ENCODE data around the gene EHD4.

EHD4 gene

DNA sequence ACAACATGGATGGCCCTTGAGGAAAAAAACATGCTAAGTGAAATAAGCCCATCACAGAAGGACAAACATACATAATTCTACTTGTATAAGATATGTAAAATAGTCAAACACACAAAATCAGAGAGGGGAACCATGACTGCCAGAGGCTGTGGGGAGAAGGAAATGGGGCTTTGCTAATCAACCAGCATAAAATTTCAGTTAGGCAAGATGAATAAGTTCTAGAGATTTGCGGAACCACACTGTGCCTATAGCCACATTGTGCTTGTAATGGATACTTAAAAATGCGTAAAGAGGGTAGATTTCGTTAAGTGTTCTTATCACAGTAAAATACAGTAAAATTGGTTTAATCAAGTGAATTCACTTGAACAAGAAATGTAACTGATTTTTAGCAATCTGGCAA, 44.8 kb downstream of the EHD4 start:
- DNase-seq (ENCODE audit: low read depth), result no peak
- TF ChIP-seq, protein P1, sequence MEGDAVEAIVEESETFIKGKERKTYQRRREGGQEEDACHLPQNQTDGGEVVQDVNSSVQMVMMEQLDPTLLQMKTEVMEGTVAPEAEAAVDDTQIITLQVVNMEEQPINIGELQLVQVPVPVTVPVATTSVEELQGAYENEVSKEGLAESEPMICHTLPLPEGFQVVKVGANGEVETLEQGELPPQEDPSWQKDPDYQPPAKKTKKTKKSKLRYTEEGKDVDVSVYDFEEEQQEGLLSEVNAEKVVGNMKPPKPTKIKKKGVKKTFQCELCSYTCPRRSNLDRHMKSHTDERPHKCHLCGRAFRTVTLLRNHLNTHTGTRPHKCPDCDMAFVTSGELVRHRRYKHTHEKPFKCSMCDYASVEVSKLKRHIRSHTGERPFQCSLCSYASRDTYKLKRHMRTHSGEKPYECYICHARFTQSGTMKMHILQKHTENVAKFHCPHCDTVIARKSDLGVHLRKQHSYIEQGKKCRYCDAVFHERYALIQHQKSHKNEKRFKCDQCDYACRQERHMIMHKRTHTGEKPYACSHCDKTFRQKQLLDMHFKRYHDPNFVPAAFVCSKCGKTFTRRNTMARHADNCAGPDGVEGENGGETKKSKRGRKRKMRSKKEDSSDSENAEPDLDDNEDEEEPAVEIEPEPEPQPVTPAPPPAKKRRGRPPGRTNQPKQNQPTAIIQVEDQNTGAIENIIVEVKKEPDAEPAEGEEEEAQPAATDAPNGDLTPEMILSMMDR (conservative IDR thresholded peaks at IDR 0.05; ENCODE audit: low read depth, low read length), result no peak
- no peak overlapping the region for H3K4me3 ChIP-seq (ENCODE audit: low read depth, low read length)

DNA sequence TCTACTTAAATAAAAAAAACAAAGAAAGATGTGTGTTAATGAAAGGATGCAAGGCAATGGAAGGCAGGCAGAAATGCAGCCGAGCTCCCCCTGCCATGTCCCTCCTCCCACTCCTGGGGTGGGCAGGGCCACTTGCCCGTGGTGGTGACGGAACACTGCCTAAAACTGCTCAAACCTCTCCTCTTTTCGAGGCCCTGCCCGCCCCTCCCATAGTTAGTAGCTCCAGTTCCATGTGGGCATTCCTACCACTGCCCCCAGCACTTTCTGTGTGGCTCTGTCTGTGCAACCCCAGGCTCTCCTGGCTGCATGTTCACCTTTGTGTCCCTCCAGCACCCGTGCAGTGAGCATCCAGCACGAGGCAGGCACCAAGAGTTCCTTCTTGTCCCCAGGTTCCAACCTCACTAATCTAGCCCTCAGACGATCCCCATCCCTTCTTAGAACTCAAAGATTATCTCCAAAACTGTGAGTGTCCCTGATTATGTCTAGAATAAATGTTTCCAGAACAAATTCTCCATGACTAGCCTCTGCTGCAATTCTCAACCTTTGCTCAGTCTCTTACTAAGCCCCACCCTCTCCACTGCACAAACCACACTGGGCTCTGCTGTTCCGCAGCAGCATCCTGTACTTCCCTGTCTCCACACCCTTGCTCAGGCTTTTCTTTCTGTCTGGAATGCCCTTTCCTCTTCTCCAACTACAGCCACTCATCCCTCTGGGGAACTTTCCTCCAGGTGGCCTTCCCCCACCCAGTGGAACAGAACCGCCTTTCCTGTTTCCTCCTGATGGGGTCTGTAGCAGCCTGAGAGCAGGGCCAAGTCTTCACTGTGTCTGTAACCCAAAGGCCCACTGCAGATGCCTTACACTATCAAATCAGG, 45.9 kb downstream of the EHD4 start:
- TF ChIP-seq, protein P1 (conservative IDR thresholded peaks at IDR 0.05; ENCODE audit: low read depth, low read length), result no peak
- peak; percentile 37 for DNase-seq (ENCODE audit: low read depth)
- H3K4me3 ChIP-seq (ENCODE audit: low read depth, low read length), result no peak overlapping the region

DNA sequence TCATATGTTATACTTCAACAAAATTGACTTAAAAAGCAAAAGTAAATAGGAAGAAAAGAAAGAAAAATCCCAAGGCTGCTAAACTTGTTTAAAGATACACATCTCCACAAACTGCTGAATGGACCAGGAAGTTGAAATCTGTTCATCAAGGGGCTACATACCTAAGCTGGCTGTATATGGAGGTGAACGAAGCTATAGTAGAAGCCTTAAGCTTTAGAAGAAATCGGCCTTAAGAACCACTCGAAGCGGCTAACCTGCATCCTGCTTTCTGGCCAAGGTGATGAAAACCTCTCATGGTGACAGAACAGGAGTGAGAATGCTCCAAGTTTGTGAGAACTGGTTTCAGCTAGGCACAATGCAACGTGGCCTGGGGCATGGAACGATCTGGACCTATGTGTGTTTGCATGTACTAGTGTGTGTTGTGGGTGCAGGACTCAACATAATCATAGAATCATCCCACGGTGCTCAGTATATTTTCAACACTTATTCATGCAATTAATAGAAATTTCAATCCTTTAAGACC, 47.2 kb downstream of the EHD4 start:
- no peak overlapping the region for H3K4me3 ChIP-seq (ENCODE audit: low read depth, low read length)
- DNase-seq (ENCODE audit: low read depth), result no peak
- TF ChIP-seq, protein P1 (conservative IDR thresholded peaks at IDR 0.05; ENCODE audit: low read depth, low read length), result no peak

DNA sequence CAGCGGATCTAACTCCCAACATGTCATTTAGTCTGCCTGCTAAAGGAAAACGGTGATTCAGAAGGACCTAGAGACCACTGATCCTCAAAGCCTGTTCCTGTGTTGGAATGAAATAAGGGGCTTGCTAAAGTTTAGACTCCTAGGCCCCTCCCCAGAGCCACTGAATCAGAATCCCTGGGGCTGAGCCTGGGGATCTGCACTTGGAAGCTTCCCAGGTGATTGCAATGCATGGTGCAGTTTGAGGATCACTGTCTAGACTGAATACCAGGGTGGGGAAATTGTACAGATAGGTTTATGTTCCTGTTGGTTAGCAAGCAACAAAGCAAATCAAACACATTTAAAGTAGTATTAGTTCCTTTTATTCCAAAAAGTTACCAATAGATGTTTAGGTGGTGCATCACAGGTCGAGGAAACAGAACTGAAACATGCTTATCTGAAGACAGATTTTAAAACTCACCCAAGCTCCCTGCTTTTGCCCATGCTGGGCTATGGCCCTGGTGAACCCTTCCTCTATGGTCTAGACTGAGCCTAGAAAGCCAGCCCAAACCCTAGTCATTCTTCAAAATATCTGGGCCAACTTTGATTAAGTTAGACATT, 48.9 kb downstream of the EHD4 start:
- TF ChIP-seq, protein P1 (conservative IDR thresholded peaks at IDR 0.05; ENCODE audit: low read depth, low read length), result no peak
- H3K4me3 ChIP-seq (ENCODE audit: low read depth, low read length), result no peak overlapping the region
- no peak for DNase-seq (ENCODE audit: low read depth)

DNA sequence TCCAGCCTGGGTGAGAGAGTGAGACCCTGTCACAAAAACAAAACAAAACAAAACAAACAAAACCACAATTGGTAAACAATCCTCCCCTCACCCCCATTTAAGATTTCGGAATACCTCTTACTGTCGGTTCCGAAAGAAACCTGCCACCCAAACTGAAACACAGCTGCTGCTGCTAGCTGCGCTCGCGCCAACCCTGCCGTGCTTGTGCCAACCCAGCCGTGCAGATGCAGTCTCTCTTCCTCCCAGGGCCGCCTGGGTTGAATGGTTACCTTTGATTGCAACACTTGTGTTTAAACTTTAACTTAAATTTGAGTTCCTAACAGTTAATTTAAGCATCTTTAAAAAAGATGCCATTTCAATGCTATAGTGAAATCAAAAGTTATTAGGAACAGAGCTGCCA, 50.0 kb downstream of the EHD4 start:
- TF ChIP-seq, protein P1 (conservative IDR thresholded peaks at IDR 0.05; ENCODE audit: low read depth, low read length), result no peak
- no peak for DNase-seq (ENCODE audit: low read depth)
- H3K4me3 ChIP-seq (ENCODE audit: low read depth, low read length), result no peak overlapping the region

DNA sequence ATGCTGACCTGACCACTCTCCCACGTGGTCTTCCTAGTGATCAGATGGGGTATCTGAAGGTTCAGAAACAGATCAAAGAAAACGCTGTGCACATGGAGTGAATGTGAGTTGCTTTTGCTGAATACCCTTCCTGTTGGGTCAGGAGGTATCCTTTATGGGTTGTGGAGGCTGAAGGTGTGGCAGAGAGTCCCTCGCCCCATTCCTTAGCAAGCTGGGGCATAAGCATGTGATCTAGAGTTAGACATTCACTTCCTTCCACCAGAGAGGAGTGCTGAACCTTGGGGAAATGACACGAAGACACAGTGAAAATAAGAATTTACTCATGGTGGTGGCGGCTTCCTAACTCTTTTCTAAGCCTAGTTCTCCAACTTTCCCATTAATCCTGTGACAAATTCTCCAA, 50.7 kb downstream of the EHD4 start:
- no peak overlapping the region for H3K4me3 ChIP-seq (ENCODE audit: low read depth, low read length)
- DNase-seq (ENCODE audit: low read depth), result no peak
- TF ChIP-seq, protein P1 (conservative IDR thresholded peaks at IDR 0.05; ENCODE audit: low read depth, low read length), result no peak
